Activated CD8-positive, alpha-beta memory T cell treated with anti-CD3 and anti-CD28 coated beads, Interleukin-2, amount 50 U/mL, for 24 hours (primary cell): ENCODE data around the gene OSBPL5.

Experiments used
- DNase-seq: peaks from one replicate; pipeline ENCODE4 v3.0.0-alpha.2; 2020; ENCODE audit errors: extremely low read depth

OSBPL5 gene

DNA sequence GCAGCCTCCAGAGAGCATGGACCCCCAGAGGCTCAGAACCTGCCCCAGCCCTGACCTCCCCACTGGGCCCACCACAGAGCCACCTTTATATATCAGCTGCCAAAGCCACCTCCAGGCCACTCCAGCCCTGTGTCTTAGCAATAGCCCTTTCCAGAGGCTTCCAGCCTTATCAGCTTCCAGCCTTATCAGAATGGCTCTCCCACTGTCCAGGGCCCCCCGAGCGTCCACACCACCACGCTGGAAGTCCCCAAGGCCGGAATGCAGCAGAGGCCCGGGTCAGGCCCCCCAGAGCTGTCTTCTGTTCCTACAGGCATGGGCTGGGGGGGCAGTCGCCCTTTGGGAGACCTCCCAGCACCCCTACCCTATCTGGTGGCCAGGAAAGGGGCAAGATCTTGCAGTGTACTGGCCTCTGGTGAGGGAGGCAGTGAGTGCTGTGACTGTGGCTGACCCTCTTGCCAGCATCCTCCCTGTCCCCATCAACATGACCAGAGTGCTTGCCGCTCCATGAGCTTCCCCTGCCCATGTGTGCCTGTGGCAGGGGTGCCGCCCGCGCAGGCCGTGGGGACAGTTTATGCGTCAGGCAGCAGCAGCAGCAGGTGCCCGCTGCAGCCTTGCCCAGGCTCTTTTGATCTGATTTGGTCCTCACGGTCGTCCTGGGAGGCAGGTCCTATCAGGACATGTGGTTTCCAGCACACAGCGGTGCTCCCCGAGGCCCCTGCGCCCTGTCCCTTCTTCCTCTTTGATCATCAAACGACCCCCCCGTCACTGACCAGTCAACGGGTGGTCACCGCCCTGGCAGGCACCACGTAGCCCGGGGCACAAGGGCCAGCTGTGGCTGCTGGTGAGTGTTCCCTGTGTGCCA is 15.9 kb downstream of the OSBPL5 start:
- DNase-seq, result no peak

DNA sequence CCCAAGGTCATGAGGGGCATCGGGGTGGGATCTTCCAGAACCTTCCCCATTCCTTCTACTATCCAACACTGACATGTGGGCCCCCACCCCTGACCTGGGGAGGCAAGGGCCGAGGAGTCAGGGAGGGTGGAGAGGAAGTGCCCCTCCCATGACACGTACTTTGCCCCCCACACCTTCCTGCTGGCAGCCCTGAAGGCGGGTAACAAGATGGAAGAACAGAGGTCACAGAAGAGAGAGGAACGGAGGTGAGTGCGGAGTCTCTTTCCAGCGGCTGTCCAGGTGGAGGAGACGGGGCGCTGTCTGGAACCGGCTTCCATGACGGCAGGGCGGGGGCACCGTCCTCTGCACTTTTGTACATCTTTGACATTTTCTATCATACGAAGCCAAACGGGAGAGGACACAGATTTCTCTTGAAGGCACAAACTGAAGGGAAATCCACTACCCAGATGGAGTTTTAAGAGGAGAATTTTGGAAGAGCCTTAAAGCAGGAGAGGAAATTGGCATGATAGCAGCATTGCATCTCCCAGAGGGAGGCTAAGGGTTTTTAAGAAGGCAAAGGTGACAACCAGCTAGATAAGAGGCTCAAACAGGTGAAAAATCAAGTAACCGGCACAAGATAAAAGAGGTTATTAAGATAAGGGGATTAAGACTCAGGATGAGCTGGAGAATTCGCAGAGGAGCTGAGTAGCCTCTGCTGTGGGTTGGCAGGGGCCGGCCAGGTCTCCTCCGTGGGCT is 16.7 kb downstream of the OSBPL5 start:
- no peak for DNase-seq

DNA sequence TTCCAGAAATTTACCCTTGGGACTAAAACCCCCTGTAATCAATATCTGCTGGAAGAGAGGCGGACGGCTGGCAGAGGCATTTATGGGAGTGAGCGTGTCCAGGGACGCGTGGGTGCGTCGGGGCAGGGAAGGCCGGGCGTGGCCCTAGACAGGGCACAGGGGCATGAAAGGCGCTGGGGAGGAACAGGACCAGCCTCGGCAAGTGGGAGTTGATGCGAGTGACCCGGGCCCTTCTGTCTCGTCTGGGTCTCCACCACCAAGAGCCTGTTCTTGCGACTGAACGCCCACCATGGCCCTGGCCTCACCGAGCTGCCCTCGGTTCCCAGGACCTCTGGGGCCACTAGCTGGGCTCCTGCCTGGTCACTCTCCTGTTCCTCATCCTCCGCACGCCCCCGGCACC is 17.5 kb downstream of the OSBPL5 start:
- no peak for DNase-seq

- no peak for DNase-seq
These were observed 17.9 kb downstream of the OSBPL5 start for GRCh38 chr11:3147257-3147619.

- no peak for DNase-seq
These were observed 18.4 kb downstream of the OSBPL5 start for GRCh38 chr11:3146612-3147256.

DNA sequence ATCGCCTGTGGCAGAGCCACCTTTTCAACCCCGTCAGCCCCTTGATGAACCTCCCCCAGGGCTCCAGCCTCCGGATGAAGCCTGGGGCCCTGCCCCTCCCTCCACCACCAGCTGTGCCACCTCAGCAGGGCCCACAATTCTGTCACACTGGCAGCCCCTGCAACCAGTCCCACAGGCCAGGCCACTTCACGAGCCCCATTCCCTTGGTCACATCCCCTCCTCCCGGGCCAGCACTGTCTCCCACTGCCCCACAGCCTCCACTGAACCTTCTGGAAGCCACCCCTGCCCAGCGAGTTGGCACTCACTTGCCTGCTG is 19.9 kb downstream of the OSBPL5 start:
- no peak for DNase-seq

- no peak for DNase-seq
These were observed 20.6 kb downstream of the OSBPL5 start for GRCh38 chr11:3144296-3145205.

DNA sequence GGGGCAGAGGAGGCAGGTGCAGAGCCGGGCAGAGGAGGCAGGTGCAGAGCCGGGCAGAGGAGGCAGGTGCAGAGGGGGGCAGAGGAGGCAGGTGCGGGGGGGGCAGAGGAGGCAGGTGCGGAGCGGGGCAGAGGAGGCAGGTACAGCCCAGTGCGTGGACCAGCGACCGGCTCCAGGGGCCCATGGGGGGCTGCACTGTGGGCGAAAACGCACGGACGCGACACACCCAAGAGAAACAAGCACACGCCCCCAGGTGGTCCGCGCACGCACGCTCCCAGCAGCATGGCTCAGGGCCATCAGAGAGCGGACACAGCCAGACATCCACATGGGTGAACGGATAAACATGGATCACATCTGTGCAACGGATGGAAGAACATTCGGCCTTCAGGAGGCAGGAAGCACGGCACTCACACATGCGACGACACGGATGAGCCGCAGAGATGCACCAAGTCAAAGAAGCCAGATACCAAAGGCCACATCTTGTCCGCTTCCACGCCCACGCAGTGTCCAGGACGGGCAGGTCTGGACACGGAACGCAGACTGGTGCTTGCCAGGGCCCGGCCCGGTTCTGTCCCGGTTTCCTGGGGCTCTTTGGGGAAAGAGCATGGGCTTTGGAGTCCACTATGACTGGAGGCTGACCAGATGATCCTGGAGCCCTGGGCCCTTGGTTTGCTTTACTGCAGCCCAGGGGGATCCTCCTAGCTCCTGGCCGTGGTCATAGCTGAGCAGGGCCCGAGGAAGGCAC is 21.8 kb downstream of the OSBPL5 start:
- no peak for DNase-seq

GRCh38 chr11:3140291-3140603 is 24.9 kb downstream of the OSBPL5 start:
- DNase-seq, result no peak

DNA sequence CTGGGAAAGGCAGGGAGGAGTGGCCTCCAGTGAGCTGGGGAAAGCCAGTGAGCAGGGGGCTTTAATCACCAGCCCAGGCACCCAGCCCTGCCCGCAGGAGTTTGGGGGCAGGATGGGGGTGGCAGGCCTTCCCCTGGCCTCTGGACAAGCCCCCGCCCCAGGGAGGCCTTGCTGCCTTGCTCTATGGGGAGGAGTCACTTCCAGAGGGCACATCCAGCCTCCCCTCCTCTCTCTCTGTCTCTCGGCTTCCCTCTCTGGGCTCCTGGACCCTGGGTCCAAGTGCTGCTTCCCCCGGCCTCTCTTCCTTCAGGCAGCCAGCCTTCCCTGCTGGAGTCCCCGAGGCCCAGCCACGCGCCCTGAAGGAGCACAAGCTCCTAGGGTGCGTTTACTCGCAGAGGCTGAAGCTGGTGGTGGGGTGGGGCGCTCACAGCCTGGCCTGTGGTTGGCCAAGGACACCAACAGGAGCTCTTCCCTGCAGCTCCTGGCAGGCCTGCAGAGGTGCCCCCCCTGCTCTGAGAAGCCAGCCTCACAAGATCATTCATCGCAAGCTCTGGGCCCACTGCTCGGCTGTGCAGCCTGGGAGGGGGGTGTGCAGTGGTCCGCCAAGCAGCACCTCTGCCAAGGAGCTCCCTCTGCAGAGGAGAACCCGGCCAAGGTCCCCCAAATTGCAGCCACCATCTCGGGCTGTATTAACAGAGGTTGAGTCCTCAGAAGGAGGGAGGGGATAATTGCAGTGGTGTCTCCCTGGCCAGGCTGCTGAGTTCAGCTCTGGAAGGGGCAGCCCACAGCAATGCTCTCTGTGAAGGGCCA is 25.4 kb downstream of the OSBPL5 start:
- DNase-seq, result no peak

- no peak for DNase-seq
These were observed 26.0 kb downstream of the OSBPL5 start for GRCh38 chr11:3139086-3139440.

- no peak for DNase-seq
These were observed 26.7 kb downstream of the OSBPL5 start for GRCh38 chr11:3138178-3139085.

DNA sequence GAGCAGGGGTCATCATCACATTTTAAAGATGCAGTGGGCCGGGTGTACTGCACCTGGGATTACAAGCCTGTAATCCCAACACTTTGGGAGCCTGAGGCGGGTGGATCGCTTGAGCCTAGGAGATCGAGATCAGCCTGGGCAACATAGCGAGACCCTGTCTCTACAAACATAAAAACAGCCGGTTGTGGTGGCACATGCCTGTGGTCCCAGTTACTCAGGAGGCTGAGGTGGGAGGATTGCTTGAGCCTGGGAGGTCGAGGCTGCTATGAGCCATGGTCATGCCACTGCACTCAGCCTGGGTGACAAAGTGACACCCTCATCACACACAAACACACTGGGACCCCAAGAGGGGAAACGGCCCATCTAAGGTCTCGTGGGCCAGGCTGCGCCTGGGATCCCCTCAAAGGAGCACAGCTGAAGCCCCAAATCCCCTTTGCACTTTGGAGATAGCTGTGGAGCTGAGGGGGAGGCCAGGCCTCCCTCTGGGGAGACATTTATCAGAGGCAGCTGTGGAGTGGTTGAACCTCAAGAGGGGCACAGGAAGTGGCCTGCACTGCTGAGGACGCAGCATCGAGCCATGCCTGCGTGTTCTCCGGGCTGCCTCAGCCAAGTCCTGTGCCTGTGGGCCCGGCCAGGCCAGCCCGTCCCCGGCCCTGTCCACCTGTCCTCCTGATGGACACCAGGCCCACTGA is 27.5 kb downstream of the OSBPL5 start:
- DNase-seq, result no peak

GRCh38 chr11:3136546-3137455 is 28.3 kb downstream of the OSBPL5 start:
- no peak for DNase-seq

GRCh38 chr11:3135481-3136440 is 29.3 kb downstream of the OSBPL5 start:
- DNase-seq, result no peak

DNA sequence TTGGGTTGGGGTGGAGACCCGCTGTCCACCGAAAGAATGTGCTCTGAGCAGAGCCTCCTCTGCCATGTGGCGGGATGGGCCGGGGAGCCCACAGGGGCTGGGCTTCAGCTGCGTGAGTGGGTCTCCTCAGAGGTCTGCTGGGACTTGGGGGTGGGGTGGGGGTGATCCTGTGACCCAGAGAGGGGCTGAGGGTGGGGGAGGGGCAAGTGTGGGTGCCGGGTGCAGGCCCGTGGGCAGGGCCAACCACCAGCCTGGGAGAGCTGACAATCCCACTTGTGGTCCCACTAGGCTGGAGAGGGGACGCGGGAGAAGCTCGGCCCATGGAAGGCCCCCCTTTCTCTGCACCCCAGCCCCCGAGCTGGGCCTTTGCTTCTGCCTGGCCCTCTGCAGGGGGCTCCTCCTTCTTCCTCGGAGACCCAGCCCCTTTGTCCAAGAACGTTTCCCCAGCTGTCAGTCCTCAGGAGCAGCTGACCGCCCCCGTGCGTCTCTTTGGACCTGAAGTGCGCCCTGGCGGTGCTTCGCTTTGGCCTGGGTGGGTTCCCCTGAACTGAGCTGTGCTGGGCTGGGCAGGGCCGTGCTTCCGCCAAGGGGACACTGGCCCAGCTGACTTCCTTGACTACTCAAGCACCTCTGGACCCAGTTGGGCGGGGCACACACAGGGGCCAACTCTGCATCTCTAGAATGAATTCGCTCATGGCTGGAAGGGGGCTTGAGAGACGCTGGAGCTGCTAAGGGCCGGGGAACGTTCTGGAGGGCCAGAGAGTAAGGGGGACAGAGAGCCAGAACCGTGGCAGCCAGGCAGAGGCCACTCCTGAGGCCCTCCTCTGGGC is 30.2 kb downstream of the OSBPL5 start:
- no peak for DNase-seq
